Midbrain (tissue), 1 donor: ENCODE data around the gene CALCOCO2.

ENCODE experiments used
- DNase-seq: peaks from one replicate; lab custom pipeline; 2025; lab: John Stamatoyannopoulos, UW

The CALCOCO2 gene

GRCh38 chr17:48873696-48874443 lies 43.0 kb downstream of the CALCOCO2 start:
- DNase-seq, result no peak

- peak; percentile 51 for DNase-seq
Observed at GRCh38 chr17:48878920-48879898, 48.4 kb downstream of the CALCOCO2 start.

GRCh38 chr17:48882272-48882671 lies 51.4 kb downstream of the CALCOCO2 start:
- no peak for DNase-seq

- no peak for DNase-seq
Observed at GRCh38 chr17:48883171-48883570, 52.3 kb downstream of the CALCOCO2 start.

DNA sequence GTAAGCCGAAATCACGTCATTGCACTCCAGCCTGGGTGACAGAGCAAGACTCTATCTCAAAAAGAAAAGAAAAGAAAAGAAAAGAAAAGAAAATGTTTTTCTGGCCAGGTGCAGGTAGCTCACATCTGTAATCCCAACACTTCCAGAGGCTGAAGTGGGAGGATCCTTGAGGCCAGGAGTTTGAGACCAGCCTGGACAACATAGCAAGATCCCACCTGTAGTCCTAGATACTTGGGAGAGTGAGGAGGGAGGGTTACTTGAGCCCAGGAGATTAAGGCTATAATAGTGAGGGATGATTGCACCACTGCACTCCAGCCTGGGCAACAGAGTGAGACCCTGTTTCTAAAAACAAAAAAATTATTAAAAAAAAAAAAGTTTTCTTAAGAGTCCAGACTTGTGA lies 59.3 kb downstream of the CALCOCO2 start:
- DNase-seq, result no peak

GRCh38 chr17:48892940-48893645 lies 62.3 kb downstream of the CALCOCO2 start:
- no peak for DNase-seq

GRCh38 chr17:48893646-48894508 lies 63.0 kb downstream of the CALCOCO2 start:
- DNase-seq, result no peak

DNA sequence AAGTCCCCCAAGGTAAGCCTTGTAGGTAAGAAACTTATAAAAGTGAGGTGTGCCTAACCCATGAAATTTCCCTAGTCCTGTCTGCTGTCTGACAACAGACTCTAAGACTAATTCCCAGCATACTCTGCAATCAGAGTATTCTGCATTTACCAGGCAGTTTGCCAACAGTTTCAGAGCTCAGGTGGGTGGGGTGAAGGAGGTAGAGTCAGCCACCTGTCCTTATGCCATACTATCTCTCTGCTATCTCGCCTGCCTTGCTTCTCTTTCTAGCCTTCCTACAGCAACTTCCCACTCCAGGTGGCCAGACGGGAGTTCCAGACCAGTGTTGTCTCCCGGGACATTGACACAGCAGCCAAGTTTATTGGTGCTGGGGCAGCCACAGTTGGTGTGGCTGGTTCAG lies 64.1 kb downstream of the CALCOCO2 start:
- no peak for DNase-seq

DNA sequence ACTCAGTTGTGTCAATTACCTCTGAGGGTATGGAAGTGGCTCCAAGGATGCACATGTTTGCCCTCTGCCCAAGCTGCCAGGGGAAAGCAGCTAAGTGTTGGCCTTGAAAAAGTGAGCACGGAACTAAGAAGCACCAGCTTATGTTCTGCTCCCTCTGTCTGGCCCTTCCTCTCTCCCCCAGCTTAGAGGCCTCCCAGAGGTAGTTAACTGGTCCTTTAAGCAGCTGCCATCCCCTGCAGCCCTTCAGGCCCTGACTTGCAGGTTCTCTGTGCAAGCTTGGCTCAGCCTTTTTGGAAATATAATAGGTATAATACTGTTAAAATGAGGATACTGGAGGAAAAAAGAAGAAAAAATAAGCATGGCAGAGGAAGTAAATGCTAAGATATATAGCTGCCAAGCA lies 70.4 kb downstream of the CALCOCO2 start:
- no peak for DNase-seq

DNA sequence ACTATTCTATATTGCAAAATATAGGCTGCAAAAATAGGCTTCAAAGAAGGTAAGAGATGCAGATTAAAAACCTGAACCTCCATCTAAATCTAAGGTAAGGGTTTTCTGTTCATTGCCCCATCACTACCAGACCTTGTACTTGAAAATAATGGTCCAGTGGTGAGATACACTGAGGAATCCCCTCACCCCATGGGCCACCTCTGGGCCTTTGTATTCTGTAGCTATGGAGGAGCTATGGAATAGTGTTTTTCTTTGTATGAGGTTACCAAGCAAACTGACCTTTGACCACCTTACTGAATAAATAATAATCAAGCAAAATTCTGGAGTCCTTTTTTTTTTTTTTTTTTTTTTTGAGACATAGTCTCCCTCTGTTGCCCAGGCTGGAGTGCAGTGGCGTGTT lies 72.6 kb downstream of the CALCOCO2 start:
- DNase-seq, result no peak

GRCh38 chr17:48904428-48904827 lies 73.6 kb downstream of the CALCOCO2 start:
- DNase-seq, result no peak

- no peak for DNase-seq
Observed at GRCh38 chr17:48905987-48906515, 75.2 kb downstream of the CALCOCO2 start.

DNA sequence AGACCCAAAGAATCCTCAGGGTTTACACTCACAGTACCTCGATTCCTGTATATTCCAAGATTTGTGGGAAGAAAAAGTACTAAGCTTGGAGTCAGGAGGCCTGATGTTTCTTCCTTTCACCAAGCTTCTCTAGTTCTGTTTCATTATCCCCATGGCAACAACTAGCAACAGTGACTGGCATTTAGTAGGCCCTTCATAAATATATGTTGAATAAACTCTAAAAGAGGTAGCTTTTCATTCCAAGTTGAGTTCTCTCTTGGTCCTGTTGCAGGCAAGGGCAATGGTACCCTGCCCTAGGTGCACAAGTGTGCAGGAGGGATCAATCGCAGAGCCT lies 76.8 kb downstream of the CALCOCO2 start:
- DNase-seq, result no peak

- DNase-seq, result peak; percentile 98
Observed at GRCh38 chr17:48908047-48908843, 77.4 kb downstream of the CALCOCO2 start, which contains the start of gene UBE2Z. UBE2Z (plus strand) TSS chr17:48908407; CDS start chr17:48908504, 97 bp downstream.

GRCh38 chr17:48908853-48909394 lies 78.1 kb downstream of the CALCOCO2 start:
- peak; percentile 23 for DNase-seq

DNA sequence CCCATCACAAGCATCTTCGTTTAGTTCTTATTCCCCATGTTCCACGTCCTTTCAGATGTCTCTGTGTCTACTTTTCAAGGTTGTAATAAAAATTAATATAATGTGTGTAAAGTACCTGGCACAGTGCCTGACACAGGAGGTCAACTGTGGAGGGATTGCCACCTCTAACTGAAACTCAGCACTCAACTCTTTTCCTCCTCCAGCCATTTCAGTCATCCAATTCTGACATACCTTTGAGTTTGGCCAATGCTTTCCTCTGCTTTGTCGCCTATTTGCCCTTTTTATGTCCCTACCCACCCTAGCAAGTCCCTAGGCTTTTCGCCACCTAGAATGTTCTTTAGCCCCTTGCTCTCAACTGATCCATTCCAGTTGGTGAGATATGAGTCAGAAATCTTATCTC lies 78.9 kb downstream of the CALCOCO2 start:
- no peak for DNase-seq

- DNase-seq, result peak; percentile 49
Observed at GRCh38 chr17:48910370-48910769, 79.5 kb downstream of the CALCOCO2 start.

GRCh38 chr17:48912476-48912875 lies 81.6 kb downstream of the CALCOCO2 start:
- no peak for DNase-seq
